Sigmoid colon (tissue), 7 donors: ENCODE measurements around the gene BCL11B. TPM values are rescaled to one million over a fixed set of nuclear protein-coding genes. Genes with fewer than 3 reads are reported as not detected.

Experiments
- DNase-seq: peaks from one replicate; pipeline ENCODE4 v3.0.0-alpha.2; 2019
- H3K27ac ChIP-seq, 4 donors: fragments of 200-600 bp; sonication (generic); one replicate each; pipeline ENCODE4 v1.5.1; 2016 to 2019; ENCODE audit warnings: mild to moderate bottlenecking in 1 of 4
- H3K27me3 ChIP-seq, 3 donors: fragments of 200-600 bp; sonication (generic); one replicate each; pipeline ENCODE4 v1.5.1; 2019; ENCODE audit warnings: mild to moderate bottlenecking in 1 of 3
- H3K36me3 ChIP-seq, 4 donors: fragments of 200-600 bp; sonication (generic); one replicate each; pipeline ENCODE4 v1.5.1; 2016 to 2019
- H3K4me1 ChIP-seq, 4 donors: fragments of 200-600 bp; sonication (generic); one replicate each; pipeline ENCODE4 v1.5.1; 2017 to 2019
- H3K4me3 ChIP-seq, 4 donors: fragments of 200-600 bp; sonication (generic); one replicate each; pipeline ENCODE4 v1.5.1; 2017 to 2019; ENCODE audit warnings: mild to moderate bottlenecking in 2 of 4, moderate library complexity in 1 of 4
- H3K9me3 ChIP-seq, 4 donors: fragments of 200-600 bp in 3 of 4; sonication (generic) in 3 of 4; one replicate each; pipeline versions ENCODE4 v1.5.1 to v1.6.1; 2013 to 2019
- EP300 ChIP-seq, 4 donors: sonication (generic); formaldehyde crosslinking; IDR thresholded peaks; one replicate each; pipeline ENCODE4 v1.6.1; 2017; ENCODE audit warnings: antibody characterized with exemption in 4 of 4
- POLR2A ChIP-seq, 2 donors: fragments of 450-650 bp; IDR thresholded peaks; one replicate each; pipeline ENCODE4 v1.6.1; 2016; ENCODE audit warnings: antibody characterized with exemption in 2 of 2, mild to moderate bottlenecking in 2 of 2, moderate library complexity in 2 of 2
- POLR2AphosphoS5 ChIP-seq, 4 donors: sonication (generic); formaldehyde crosslinking; IDR thresholded peaks; one replicate each; pipeline ENCODE4 v1.6.1; 2017; ENCODE audit warnings: antibody characterized with exemption in 4 of 4
- WGBS, 2 donors: extraction: QIAGEN DNeasy Blood & Tissue Kit; methylation state at CpG; one replicate each; pipeline ENCODE4 v1.1.7; 2013; 5-methylcytosine and 5-hydroxymethylcytosine counted together
- intact Hi-C: fragments of 100-400 bp; cut with DNase I; formaldehyde crosslinking; loops from one replicate; pipeline ENCODE4 v1.15.1; 2023
- polyA plus RNA-seq, 3 donors: library from polyadenylated mRNA; stranded (reverse); fragments of 200-250 nt; gene quantifications; one replicate each; pipeline ENCODE4 v1.2.3, GENCODE V29; 2013
- total RNA-seq, 4 donors: library from RNA; depleted of rRNA; stranded (reverse); fragments of >200 nt; gene quantifications; one replicate each; pipeline ENCODE4 v1.1.0, GENCODE V29; 2016
- TF ChIP-seq, protein P1 (sequence below), 4 experiments: fragments of 450-650 bp in 3 of 4; fragments of 200-600 bp in 1 of 4; IDR thresholded peaks; one replicate each; pipeline ENCODE4 v1.5.1; 2016 to 2019; ENCODE audit warnings: antibody characterized with exemption in 4 of 4, mild to moderate bottlenecking in 3 of 4, moderate library complexity in 2 of 4
- donor health status: healthy with polysubstance abuse.
- donor health status: Bipolar disorder and iron deficiency.
- donor health status: healthy.

The BCL11B gene
- total and polyA plus RNA-seq, 7 donors: under 0.01 to 3.5 (median 0.23) TPM

GRCh38 chr14:99237288-99237687, 34.7 kb downstream of the BCL11B start:
- Histone ChIP-seq H3K27ac (no peak overlapping the region), H3K4me1 (no peaks in the 10 kb centered on the region), H3K27me3 (peaks cover 0 to 19% (median 11%) of the 10 kb centered on the region in 3 donors), H3K36me3 (no peaks in the 10 kb centered on the region), H3K9me3 (peaks cover 0 to 3% (median 1%) of the 10 kb centered on the region in 4 donors), H3K4me3 (no peak overlapping the region)
- WGBS, 2 donors: 70 to 80% methylated on average over 7 of the region's 7 CpGs
- TF ChIP-seq, protein P1, sequence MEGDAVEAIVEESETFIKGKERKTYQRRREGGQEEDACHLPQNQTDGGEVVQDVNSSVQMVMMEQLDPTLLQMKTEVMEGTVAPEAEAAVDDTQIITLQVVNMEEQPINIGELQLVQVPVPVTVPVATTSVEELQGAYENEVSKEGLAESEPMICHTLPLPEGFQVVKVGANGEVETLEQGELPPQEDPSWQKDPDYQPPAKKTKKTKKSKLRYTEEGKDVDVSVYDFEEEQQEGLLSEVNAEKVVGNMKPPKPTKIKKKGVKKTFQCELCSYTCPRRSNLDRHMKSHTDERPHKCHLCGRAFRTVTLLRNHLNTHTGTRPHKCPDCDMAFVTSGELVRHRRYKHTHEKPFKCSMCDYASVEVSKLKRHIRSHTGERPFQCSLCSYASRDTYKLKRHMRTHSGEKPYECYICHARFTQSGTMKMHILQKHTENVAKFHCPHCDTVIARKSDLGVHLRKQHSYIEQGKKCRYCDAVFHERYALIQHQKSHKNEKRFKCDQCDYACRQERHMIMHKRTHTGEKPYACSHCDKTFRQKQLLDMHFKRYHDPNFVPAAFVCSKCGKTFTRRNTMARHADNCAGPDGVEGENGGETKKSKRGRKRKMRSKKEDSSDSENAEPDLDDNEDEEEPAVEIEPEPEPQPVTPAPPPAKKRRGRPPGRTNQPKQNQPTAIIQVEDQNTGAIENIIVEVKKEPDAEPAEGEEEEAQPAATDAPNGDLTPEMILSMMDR (IDR thresholded peaks at IDR 0.05): no peak
- TF ChIP-seq POLR2A (IDR thresholded peaks at IDR 0.05) (no peak), POLR2AphosphoS5 (IDR thresholded peaks at IDR 0.05) (no peak), EP300 (IDR thresholded peaks at IDR 0.05) (no peak)
- DNase-seq: no peak
- intact Hi-C loops: no loop called here

- H3K4me3 ChIP-seq: no peak overlapping the region
- peaks cover 6 to 25% (median 18%) of the 10 kb centered on the region in 3 donors for H3K27me3 ChIP-seq
- DNase-seq: no peak
- peaks cover 0 to 3% (median 1%) of the 10 kb centered on the region in 4 donors for H3K9me3 ChIP-seq
- H3K27ac ChIP-seq: no peak overlapping the region
- intact Hi-C loops: no loop called here
- WGBS, 2 donors: 69 to 90% methylated on average over 9 of the region's 9 CpGs
- no peak for TF ChIP-seq POLR2AphosphoS5 (IDR thresholded peaks at IDR 0.05)
- TF ChIP-seq, protein P1 (IDR thresholded peaks at IDR 0.05): no peak
- no peak for TF ChIP-seq EP300 (IDR thresholded peaks at IDR 0.05)
- no peak for TF ChIP-seq POLR2A (IDR thresholded peaks at IDR 0.05)
- H3K36me3 ChIP-seq: no peaks in the 10 kb centered on the region
- H3K4me1 ChIP-seq: peaks cover 0 to 2% (median 0%) of the 10 kb centered on the region in 4 donors
Measured at GRCh38 chr14:99236386-99237138, 35.4 kb downstream of the BCL11B start.

DNA sequence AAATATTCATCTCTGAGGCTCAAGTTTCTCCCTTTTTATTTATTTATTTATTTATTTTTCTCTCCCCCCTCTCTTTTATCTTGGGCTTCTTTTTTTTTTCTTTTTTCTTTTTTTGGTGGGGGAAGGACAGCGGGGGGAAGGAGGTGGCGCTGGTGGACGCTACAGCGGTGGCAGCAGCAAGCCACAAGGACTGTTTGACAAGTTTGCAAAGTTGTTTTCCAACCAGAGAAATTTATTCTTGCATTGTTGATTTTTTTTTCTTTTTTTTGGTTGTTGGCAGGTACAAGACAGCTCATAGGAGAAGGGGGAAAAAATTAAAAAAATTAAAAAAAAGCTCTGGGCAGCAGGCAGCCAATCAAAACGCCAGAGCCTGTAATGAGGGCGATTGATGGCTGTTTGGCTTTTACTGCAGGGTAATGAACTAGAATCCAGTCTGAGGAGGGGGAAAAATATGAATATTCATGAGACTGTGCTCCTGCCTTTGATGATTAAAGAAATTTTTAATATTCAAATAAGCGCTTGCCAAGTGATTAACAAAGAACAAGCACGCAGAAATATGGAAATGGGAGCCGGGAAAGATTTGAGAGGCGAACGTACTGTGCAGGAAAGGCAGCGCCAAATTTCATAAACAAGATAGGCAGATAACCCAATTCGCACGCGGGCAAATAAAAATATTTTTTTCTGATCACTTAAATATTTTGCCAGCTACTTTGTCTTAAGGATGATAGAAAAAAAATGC, 36.2 kb downstream of the BCL11B start:
- H3K4me1 ChIP-seq: peaks cover 0 to 10% (median 3%) of the 10 kb centered on the region in 4 donors
- no peak for DNase-seq
- TF ChIP-seq EP300 (IDR thresholded peaks at IDR 0.05) (no peak), POLR2AphosphoS5 (IDR thresholded peaks at IDR 0.05) (no peak), POLR2A (IDR thresholded peaks at IDR 0.05) (no peak)
- TF ChIP-seq, protein P1 (IDR thresholded peaks at IDR 0.05): no peak
- H3K36me3 ChIP-seq: no peaks in the 10 kb centered on the region
- 64 to 88% methylated on average over 15 of the region's 15 CpGs for WGBS, 2 donors
- no peak overlapping the region for H3K4me3 ChIP-seq
- H3K27ac ChIP-seq: no peak overlapping the region
- peaks cover 0 to 3% (median 1%) of the 10 kb centered on the region in 4 donors for H3K9me3 ChIP-seq
- intact Hi-C loops: no loop called here
- H3K27me3 ChIP-seq: peaks cover 14 to 33% (median 26%) of the 10 kb centered on the region in 3 donors

DNA sequence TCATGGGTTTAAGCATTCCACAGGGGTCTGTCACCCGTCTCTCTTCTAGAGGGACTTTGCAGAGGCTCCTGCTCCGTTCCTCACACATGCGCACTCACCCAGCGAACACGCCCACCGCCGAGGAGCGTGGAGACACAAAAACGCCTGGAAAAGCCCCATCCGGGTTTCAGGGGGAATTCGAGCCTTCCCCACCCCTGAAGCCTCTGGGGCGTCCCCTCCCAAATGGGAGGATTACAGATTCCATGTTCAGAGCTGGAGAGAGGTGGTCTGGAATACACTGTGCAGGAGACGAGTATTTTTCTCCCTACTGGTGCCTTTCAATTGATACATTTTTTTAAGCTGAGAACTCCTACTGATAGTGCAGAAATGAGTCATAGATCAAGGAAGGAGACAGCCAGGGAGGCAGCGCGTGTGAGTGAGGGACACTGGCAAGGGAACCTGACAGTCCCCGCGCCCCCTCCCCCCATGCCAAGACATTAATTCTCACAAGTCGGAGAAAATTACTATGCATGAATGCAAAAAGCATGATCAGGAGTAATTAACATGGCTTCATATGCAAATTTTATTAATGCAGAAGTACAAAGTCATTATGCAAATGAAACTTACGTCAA, 36.9 kb downstream of the BCL11B start:
- DNase-seq: no peak
- peaks cover 0 to 3% (median 1%) of the 10 kb centered on the region in 4 donors for H3K9me3 ChIP-seq
- no peak overlapping the region for H3K27ac ChIP-seq
- peaks cover 0 to 10% (median 4%) of the 10 kb centered on the region in 4 donors for H3K4me1 ChIP-seq
- 34 to 76% methylated on average over 19 of the region's 19 CpGs for WGBS, 2 donors
- no peaks in the 10 kb centered on the region for H3K36me3 ChIP-seq
- H3K27me3 ChIP-seq: peaks cover 14 to 40% (median 29%) of the 10 kb centered on the region in 3 donors
- intact Hi-C loops: no loop called here
- no peak for TF ChIP-seq POLR2A (IDR thresholded peaks at IDR 0.05)
- TF ChIP-seq EP300 (IDR thresholded peaks at IDR 0.05): no peak
- TF ChIP-seq POLR2AphosphoS5 (IDR thresholded peaks at IDR 0.05): no peak
- no peak overlapping the region for H3K4me3 ChIP-seq
